ENCODE results near the gene CDYL2. TPM values are rescaled to one million over a fixed set of nuclear protein-coding genes. Genes with fewer than 3 reads are reported as not detected.

CDYL2 gene
- total RNA-seq, 1 donor from 2014 or later: 4.5 TPM

GRCh38 chr16:80667925-80668324, 136.5 kb downstream of the CDYL2 start:
- H3K27ac Mint-ChIP-seq (ENCODE audit: unreplicated experiment): no peak overlapping the region
- no peak for TF ChIP-seq CTCF (conservative IDR thresholded peaks at IDR 0.05)
- H3K4me1 Mint-ChIP-seq: peaks cover 5% of the 10 kb centered on the region
- no peak for DNase-seq (ENCODE audit: low read depth, low spot score)
- peaks cover 11% of the 10 kb centered on the region for H3K27me3 Mint-ChIP-seq (ENCODE audit: low read depth)
- no peak overlapping the region for H3K4me3 Mint-ChIP-seq
- H3K9me3 Mint-ChIP-seq: no peaks in the 10 kb centered on the region
- no peaks in the 10 kb centered on the region for H3K36me3 Mint-ChIP-seq (ENCODE audit: low read depth)

GRCh38 chr16:80667251-80667560, 137.2 kb downstream of the CDYL2 start:
- Mint-ChIP-seq H3K9me3 (no peaks in the 10 kb centered on the region), H3K4me1 (peaks cover 5% of the 10 kb centered on the region), H3K36me3 (ENCODE audit: low read depth) (peaks cover 3% of the 10 kb centered on the region), H3K27ac (ENCODE audit: unreplicated experiment) (no peak overlapping the region), H3K27me3 (ENCODE audit: low read depth) (peaks cover 11% of the 10 kb centered on the region), H3K4me3 (no peak overlapping the region)
- DNase-seq (ENCODE audit: low read depth, low spot score): no peak
- no peak for TF ChIP-seq CTCF (conservative IDR thresholded peaks at IDR 0.05)

- TF ChIP-seq CTCF (conservative IDR thresholded peaks at IDR 0.05): no peak
- Mint-ChIP-seq H3K9me3 (peaks cover 3% of the 10 kb centered on the region), H3K36me3 (ENCODE audit: low read depth) (peaks cover 3% of the 10 kb centered on the region), H3K4me1 (peaks cover 5% of the 10 kb centered on the region), H3K4me3 (no peak overlapping the region), H3K27me3 (ENCODE audit: low read depth) (peaks cover 11% of the 10 kb centered on the region), H3K27ac (ENCODE audit: unreplicated experiment) (no peak overlapping the region)
- no peak for DNase-seq (ENCODE audit: low read depth, low spot score)
These were observed 137.8 kb downstream of the CDYL2 start for GRCh38 chr16:80666378-80667250.

GRCh38 chr16:80665356-80665755, 139.0 kb downstream of the CDYL2 start:
- Mint-ChIP-seq H3K27me3 (ENCODE audit: low read depth) (peaks cover 9% of the 10 kb centered on the region), H3K4me3 (no peak overlapping the region), H3K4me1 (peaks cover 5% of the 10 kb centered on the region), H3K9me3 (peaks cover 7% of the 10 kb centered on the region), H3K36me3 (ENCODE audit: low read depth) (peaks cover 5% of the 10 kb centered on the region), H3K27ac (ENCODE audit: unreplicated experiment) (no peak overlapping the region)
- DNase-seq (ENCODE audit: low read depth, low spot score): no peak
- TF ChIP-seq CTCF (conservative IDR thresholded peaks at IDR 0.05): no peak

- no peak for TF ChIP-seq CTCF (conservative IDR thresholded peaks at IDR 0.05)
- Mint-ChIP-seq H3K4me1 (peaks cover 5% of the 10 kb centered on the region), H3K27ac (ENCODE audit: unreplicated experiment) (no peak overlapping the region), H3K27me3 (ENCODE audit: low read depth) (peaks cover 9% of the 10 kb centered on the region), H3K9me3 (peaks cover 12% of the 10 kb centered on the region), H3K4me3 (no peak overlapping the region), H3K36me3 (ENCODE audit: low read depth) (peaks cover 5% of the 10 kb centered on the region)
- DNase-seq (ENCODE audit: low read depth, low spot score): no peak
These were observed 139.6 kb downstream of the CDYL2 start for GRCh38 chr16:80664786-80665185.

Measured in neural crest cell (in vitro differentiated cells).